C4-2B (cell line): ENCODE results near the gene AFDN.

Experiments
- CTCF ChIP-seq: fragments of 450-650 bp; conservative IDR thresholded peaks from 2 replicates; pipeline ENCODE4 v1.5.1; 2017; ENCODE audit warnings: mild to moderate bottlenecking
- ZFX ChIP-seq: fragments of 450-650 bp; IDR thresholded peaks from 2 replicates; pipeline ENCODE4 v1.6.1; 2017

- TF ChIP-seq CTCF (no peak), ZFX (no peak)
Observed at GRCh38 chr6:167933290-167933689, 106.6 kb downstream of the AFDN start.
